ENCODE data around the gene INHBB.

Gene INHBB

GRCh38 chr2:120371969-120372625 is 26.2 kb downstream of the INHBB start:
- DNase-seq (ENCODE audit: low read depth in 1 of 2, low spot score in 1 of 2) = no peak
- no peak for TF ChIP-seq POLR2AphosphoS5 (IDR thresholded peaks at IDR 0.05; ENCODE audit: low read depth)
- TF ChIP-seq SPI1 (IDR thresholded peaks at IDR 0.05; ENCODE audit: borderline replicate concordance, low read depth) = no peak
- TF ChIP-seq CTCF (IDR thresholded peaks at IDR 0.05; ENCODE audit: insufficient read depth, low read length) = no peak
- no peaks in the 10 kb centered on the region for H3K27me3 ChIP-seq (ENCODE audit: insufficient read depth, poor library complexity, severe bottlenecking)
- H3K27ac ChIP-seq (replicated peaks) = no peak overlapping the region
- no peak overlapping the region for H3K4me3 ChIP-seq (replicated peaks; ENCODE audit: insufficient read depth, low read length)

- no peak overlapping the region for H3K27ac ChIP-seq (replicated peaks)
- no peak overlapping the region for H3K4me3 ChIP-seq (replicated peaks; ENCODE audit: insufficient read depth, low read length)
- TF ChIP-seq CTCF (IDR thresholded peaks at IDR 0.05; ENCODE audit: insufficient read depth, low read length) (no peak), POLR2AphosphoS5 (IDR thresholded peaks at IDR 0.05; ENCODE audit: low read depth) (no peak), REST (IDR thresholded peaks at IDR 0.05; ENCODE audit: insufficient replicate concordance, low read depth) (no peak), GABPA (IDR thresholded peaks at IDR 0.05; ENCODE audit: low read depth) (no peak), SPI1 (IDR thresholded peaks at IDR 0.05; ENCODE audit: borderline replicate concordance, low read depth) (no peak)
- H3K27me3 ChIP-seq (ENCODE audit: insufficient read depth, poor library complexity, severe bottlenecking) = no peaks in the 10 kb centered on the region
- no peak for DNase-seq (ENCODE audit: low read depth in 1 of 2, low spot score in 1 of 2)
Measured at GRCh38 chr2:120372816-120373215, 26.9 kb downstream of the INHBB start.

- DNase-seq (ENCODE audit: low read depth in 1 of 2, low spot score in 1 of 2) = no peak
- no peak overlapping the region for H3K4me3 ChIP-seq (replicated peaks; ENCODE audit: insufficient read depth, low read length)
Measured at GRCh38 chr2:120373424-120373823, 27.5 kb downstream of the INHBB start.

More at GRCh38 chr2:120373424-120373823, 27.5 kb downstream of the INHBB start:
- H3K27me3 ChIP-seq (ENCODE audit: insufficient read depth, poor library complexity, severe bottlenecking) = no peaks in the 10 kb centered on the region
- TF ChIP-seq POLR2AphosphoS5 (IDR thresholded peaks at IDR 0.05; ENCODE audit: low read depth) = no peak
- TF ChIP-seq SPI1 (IDR thresholded peaks at IDR 0.05; ENCODE audit: borderline replicate concordance, low read depth) = no peak
- TF ChIP-seq CTCF (IDR thresholded peaks at IDR 0.05; ENCODE audit: insufficient read depth, low read length) = no peak
- no peak for TF ChIP-seq REST (IDR thresholded peaks at IDR 0.05; ENCODE audit: insufficient replicate concordance, low read depth)
- no peak for TF ChIP-seq GABPA (IDR thresholded peaks at IDR 0.05; ENCODE audit: low read depth)
- H3K27ac ChIP-seq (replicated peaks) = no peak overlapping the region
